ENCODE results near the gene IL17RE. TPM values are rescaled to one million over a fixed set of nuclear protein-coding genes. Genes with fewer than 3 reads are reported as not detected.

The IL17RE gene
- total and polyA plus RNA-seq, 2 donors (not counting 3 experiments of a cell fraction or from before 2014, with no cell fraction given), result 1.2 to 1.3 TPM

DNA sequence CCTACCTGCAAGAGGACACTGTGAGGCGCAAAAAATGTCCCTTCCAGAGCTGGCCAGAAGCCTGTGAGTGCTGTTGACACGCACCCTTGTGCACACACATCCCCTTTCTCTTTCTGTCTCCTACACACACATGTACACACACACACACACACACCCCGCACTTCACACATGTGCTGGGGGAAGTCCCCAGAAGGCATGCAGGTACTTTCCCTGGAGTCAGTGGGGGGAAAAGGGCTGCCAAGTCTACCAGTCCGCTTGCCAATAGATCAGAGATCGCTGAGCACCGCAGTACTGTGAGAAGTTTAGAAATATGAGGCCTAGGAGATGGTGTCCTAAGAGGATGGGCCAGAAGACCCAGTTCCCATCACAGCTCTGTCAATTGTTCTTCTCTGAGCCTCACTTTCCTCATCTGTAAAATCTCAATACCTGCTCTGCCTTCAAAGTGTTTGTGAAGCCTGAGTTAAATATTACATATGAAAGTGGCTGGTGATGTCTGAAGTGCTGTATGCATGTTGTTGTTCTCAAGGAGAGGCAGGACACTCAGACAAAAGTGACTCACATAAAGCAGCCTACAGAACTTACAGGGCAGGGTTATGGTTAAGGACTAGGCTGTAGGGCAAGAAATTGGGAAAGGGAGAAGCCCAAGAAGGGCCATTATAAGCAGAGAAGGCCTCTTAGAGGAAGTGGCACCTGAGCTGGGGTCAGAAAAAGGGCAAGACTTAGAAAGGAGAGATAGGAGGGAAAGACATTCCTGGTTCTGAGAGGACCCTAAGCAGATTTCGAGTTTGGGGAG is 6.8 kb downstream of the IL17RE start:
- intact Hi-C loops (cut with micrococcal nuclease) (no loop called here), dilution Hi-C loops (cut with MboI; ENCODE audit: extremely low pct_ligation_motif_present, low sequenced_read_pairs) (no loop called here)
- Histone ChIP-seq H3K27ac (ENCODE audit: insufficient read depth, low read depth, low read length) (no peak overlapping the region), H3K9me1 (replicated peaks; ENCODE audit: control insufficient read depth, extremely low read depth, insufficient read depth, low read length) (no peaks in the 10 kb centered on the region), H3K9me3 (replicated peaks; ENCODE audit: control insufficient read depth, insufficient read depth, low read length) (no peaks in the 10 kb centered on the region), H3K9ac (replicated peaks; ENCODE audit: extremely low read depth, insufficient read depth, low read length) (no peak overlapping the region), H3K4me2 (ENCODE audit: insufficient read depth, low read length) (no peak overlapping the region), H4K20me1 (replicated peaks; ENCODE audit: control insufficient read depth, extremely low read depth, insufficient read depth, low read length) (no peaks in the 10 kb centered on the region), H3K4me1 (ENCODE audit: control insufficient read depth, extremely low read depth, insufficient read depth, low read length) (no peaks in the 10 kb centered on the region), H3K27me3 (ENCODE audit: control insufficient read depth in 2 of 2, insufficient read depth in 2 of 2, low read length in 2 of 2) (no peaks in the 10 kb centered on the region), H3K79me2 (ENCODE audit: control insufficient read depth, insufficient read depth, low read length) (no peaks in the 10 kb centered on the region), H2AFZ (ENCODE audit: low read depth, low read length) (no peak overlapping the region), H3K4me3 (replicated peaks in 1 of 3; ENCODE audit: insufficient read depth in 1 of 3, low read depth in 1 of 3, low read length in 3 of 3) (no peak overlapping the region), H3K36me3 (ENCODE audit: control insufficient read depth in 2 of 2, extremely low read depth in 1 of 2, insufficient read depth in 2 of 2, low read length in 2 of 2) (no peaks in the 10 kb centered on the region)
- DNase-seq (ENCODE audit: low read depth, low spot score) (no peak), FAIRE-seq (no peak)
- POLR2A ChIA-PET, result no interaction called here
- TF ChIP-seq FOS (IDR thresholded peaks at IDR 0.05; ENCODE audit: borderline replicate concordance, insufficient read depth, low read length) (no peak), MYC (IDR thresholded peaks at IDR 0.05; ENCODE audit: low read depth, low read length) (no peak), GATA2 (IDR thresholded peaks at IDR 0.05; ENCODE audit: insufficient read depth, insufficient read length, low read depth, low read length) (no peak), POLR2A (IDR thresholded peaks at IDR 0.05; ENCODE audit: low read depth, low read length) (no peak), JUN (IDR thresholded peaks at IDR 0.05; ENCODE audit: borderline replicate concordance, insufficient read depth, insufficient read length, low read depth) (no peak), EZH2 (IDR thresholded peaks at IDR 0.05; ENCODE audit: borderline replicate concordance, low read depth, low read length, severe bottlenecking) (no peak), POLR2AphosphoS5 (IDR thresholded peaks at IDR 0.05; ENCODE audit: insufficient read depth, low read depth, low read length) (no peak)
- TF ChIP-seq, protein P1, sequence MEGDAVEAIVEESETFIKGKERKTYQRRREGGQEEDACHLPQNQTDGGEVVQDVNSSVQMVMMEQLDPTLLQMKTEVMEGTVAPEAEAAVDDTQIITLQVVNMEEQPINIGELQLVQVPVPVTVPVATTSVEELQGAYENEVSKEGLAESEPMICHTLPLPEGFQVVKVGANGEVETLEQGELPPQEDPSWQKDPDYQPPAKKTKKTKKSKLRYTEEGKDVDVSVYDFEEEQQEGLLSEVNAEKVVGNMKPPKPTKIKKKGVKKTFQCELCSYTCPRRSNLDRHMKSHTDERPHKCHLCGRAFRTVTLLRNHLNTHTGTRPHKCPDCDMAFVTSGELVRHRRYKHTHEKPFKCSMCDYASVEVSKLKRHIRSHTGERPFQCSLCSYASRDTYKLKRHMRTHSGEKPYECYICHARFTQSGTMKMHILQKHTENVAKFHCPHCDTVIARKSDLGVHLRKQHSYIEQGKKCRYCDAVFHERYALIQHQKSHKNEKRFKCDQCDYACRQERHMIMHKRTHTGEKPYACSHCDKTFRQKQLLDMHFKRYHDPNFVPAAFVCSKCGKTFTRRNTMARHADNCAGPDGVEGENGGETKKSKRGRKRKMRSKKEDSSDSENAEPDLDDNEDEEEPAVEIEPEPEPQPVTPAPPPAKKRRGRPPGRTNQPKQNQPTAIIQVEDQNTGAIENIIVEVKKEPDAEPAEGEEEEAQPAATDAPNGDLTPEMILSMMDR (IDR thresholded peaks at IDR 0.05; ENCODE audit: extremely low read depth in 1 of 2, insufficient read depth in 1 of 2, low read depth in 1 of 2, low read length in 2 of 2), result no peak
- TF ChIP-seq, protein P2, sequence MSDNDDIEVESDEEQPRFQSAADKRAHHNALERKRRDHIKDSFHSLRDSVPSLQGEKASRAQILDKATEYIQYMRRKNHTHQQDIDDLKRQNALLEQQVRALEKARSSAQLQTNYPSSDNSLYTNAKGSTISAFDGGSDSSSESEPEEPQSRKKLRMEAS (IDR thresholded peaks at IDR 0.05; ENCODE audit: insufficient read depth, insufficient read length), result no peak
- BruUV-seq (replicated peaks), result no TSS peak
- CTCF ChIA-PET, result no interaction called here
